ENCODE measurements around the gene C16orf90.
"Not testable (repeated sequence)": the region's sequence is repeated elsewhere in the genome, so short reads cannot be mapped to it uniquely, and the experiment has no call there.

The C16orf90 gene

GRCh38 chr16:3495176-3495575 lies at the start of gene C16orf90:
Gene C16orf90 (minus strand): TSS chr16:3495489. CDS start chr16:3495421, 68 bp downstream.
- H3K4me3 ChIP-seq (ENCODE audit: low read depth, low read length), result no peak within 1 kb of the TSS

- H3K4me3 ChIP-seq (ENCODE audit: low read depth, low read length), result no peak overlapping the region
Observed at GRCh38 chr16:3542601-3543373, 47.5 kb upstream of the C16orf90 start.

DNA sequence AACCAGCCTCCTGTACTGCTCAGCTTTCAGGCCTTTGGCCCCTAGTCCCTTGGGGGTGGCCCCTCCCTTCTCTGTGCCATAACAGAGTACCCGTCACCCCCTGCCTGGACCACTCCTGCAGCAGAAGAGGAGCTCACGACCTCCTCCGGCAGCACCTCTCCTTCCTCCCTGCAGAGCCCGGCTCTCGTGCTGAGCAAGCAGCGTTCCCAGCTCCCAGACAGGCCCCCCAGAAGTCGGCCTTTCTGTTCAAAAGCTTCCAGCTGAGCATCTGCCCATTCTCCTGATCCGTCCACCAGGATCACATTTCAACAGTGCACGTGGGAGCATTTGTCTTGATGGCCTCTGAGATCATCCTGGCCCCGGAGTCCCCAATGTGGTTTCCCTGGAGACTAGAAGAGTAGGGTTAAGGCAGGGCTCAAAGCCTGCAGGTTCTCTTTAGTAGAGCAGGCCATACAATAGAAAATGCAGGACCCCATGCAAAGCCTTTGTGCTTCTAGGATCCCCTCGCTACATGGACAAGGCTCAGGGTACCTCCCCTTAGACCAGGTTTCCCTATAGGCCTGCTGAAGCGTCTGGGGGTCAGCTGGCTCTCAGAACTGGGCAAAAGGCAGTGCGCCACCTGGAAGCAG lies 46.4 kb upstream of the C16orf90 start:
- H3K4me3 ChIP-seq (ENCODE audit: low read depth, low read length), result no peak overlapping the region

- H3K4me3 ChIP-seq (ENCODE audit: low read depth, low read length), result no peak overlapping the region
Observed at GRCh38 chr16:3538222-3538621, 42.9 kb upstream of the C16orf90 start.

DNA sequence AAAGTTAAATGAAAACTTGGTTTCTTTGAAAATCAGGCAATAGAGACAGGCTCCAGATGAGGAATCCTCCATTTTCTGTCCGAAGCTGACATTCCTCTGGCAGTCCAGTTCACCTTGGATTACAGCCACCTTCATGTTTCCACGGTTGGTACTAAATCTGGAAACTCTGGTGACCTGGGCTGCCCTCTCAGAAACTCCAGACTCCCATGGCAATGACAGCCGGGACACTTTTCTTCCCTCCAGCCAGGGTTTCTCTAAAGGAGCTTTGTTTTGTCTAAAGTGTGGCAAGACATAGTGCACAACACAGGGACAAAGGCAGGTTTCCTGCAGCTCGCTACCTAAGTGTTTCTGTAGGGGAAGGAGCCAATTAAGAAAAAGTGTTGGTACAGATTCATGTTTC lies 41.6 kb upstream of the C16orf90 start:
- no peak overlapping the region for H3K4me3 ChIP-seq (ENCODE audit: low read depth, low read length)

DNA sequence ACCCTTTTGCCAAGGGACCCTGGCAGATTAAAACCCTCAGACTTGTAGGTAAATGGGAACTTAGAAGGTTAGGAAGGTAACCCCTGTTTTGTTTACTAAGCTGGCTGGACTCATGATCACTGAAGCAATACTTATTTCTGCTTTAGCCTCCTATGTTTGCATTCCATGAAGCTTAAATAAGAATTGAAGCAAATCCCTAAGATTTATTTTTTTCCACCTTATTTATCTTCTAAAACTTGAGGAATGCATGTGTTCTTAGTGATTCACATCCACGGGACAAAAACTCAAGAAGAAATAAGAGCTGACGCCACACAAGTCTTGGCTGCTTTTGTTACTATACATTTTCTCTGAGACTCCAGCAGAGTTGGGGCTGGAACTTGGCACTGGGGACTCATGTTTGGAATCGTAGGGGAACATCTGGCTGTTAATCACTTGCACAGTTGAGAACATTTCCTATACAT lies 41.0 kb upstream of the C16orf90 start:
- H3K4me3 ChIP-seq (ENCODE audit: low read depth, low read length), result no peak overlapping the region

GRCh38 chr16:3534126-3534525 lies 38.8 kb upstream of the C16orf90 start:
- H3K4me3 ChIP-seq (ENCODE audit: low read depth, low read length), result no peak overlapping the region

DNA sequence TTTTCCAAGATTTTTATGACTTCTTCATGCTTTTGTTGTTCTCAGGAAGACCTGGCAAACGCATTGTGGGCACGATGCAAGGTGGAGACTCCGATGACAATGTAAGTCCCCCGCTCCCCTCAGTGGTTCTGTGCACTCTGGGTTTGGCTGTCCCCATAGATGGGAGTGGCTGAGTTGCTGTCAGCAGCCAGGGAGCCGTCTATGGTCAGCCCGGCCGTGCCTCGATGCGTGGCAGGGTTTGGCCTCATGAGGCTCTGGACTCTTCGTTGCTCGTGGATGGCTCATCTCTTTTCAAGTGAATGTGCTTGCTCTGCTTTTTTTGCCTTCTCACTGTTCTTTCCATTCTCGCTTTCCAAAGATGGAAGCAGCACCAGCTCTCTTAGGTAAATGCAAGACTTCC lies 37.5 kb upstream of the C16orf90 start:
- H3K4me3 ChIP-seq (ENCODE audit: low read depth, low read length), result no peak overlapping the region

DNA sequence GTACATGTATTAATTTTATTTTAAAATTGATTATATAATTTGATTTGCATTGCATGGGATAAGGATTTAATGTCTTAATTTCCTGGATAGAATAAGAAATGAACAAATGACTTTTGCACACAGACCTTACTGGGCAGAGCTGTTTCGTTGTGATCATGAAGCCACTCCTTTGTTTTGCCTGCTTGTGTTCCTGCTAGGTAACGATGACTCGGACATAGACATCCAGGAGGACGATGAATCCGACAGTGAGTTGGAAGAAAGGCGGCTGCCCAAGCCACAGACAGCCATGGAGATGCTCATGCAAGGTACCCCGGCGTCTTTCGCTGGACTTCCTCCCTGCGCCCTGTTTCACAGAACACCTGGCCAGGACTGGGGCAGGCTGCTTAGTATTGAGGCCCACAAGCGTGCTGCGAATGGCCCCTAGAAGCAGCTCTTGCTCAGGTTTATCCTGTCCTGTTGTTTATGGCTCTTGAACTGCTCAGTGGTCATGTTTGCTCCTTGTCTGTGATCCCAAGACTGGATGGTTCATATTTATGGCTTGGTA lies 35.2 kb upstream of the C16orf90 start:
- no peak overlapping the region for H3K4me3 ChIP-seq (ENCODE audit: low read depth, low read length)

DNA sequence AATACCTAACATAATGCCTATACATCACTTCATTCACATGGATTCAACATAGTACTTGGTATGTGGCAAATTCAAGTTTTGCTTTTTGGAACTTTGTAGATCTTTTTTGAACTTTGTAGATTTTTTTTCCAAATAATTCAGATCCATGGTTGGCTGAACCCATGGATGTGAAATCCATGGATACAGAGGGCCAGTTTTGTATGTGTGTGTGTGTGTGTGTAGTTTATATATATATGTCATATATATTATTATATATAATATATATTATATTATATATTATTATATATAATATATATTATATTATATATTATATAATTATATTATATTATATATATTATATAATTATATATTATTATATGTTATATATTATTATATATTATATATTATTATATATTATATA lies 33.9 kb upstream of the C16orf90 start:
- H3K4me3 ChIP-seq (ENCODE audit: low read depth, low read length), result no peak overlapping the region

GRCh38 chr16:3528406-3528805 lies 33.1 kb upstream of the C16orf90 start:
- H3K4me3 ChIP-seq (ENCODE audit: low read depth, low read length), result no peak overlapping the region

- H3K4me3 ChIP-seq (ENCODE audit: low read depth, low read length), result not testable (repeated sequence)
Observed at GRCh38 chr16:3527216-3527829, 32.0 kb upstream of the C16orf90 start.

DNA sequence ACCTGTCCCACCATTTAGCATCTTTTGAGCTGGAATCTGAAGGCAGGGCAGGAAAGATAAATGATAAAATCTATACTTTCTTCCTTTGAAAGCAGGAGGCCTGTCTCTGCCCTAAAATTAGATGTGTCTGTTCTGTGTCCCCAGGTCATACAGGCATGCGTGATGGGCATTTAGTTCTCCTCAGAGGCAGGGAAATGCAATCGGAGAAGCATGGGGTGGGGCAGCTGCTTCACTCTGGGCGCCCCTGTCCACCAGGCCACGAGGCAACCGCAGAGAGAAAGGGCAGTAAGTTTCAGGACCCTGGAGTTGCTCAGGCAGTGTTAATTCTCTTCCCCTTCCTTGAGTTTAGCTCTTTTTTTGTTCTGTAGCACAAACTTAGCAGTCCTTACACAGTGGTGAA lies 30.7 kb upstream of the C16orf90 start:
- no peak overlapping the region for H3K4me3 ChIP-seq (ENCODE audit: low read depth, low read length)

- H3K4me3 ChIP-seq (ENCODE audit: low read depth, low read length), result no peak overlapping the region
Observed at GRCh38 chr16:3523281-3523680, 28.0 kb upstream of the C16orf90 start.

DNA sequence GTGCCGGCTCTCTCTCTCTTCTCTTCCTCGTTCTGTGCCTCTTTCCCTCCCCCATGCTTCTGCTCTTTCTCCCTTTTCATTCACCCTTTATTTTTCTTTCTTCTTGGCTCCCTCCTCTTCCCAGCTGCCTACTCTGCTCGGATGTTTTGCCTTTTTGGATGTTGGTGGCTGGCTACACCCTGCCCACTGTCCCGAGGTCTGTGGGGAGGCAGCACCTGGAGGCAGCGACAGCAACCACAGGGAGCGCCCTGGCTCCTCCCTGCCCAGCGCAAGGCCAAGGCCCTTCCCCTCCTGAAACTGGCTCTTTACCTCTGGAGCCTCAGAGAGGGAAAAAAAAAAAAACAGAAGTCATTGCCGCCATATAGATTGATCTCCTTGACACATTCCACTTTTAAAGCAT lies 25.6 kb upstream of the C16orf90 start:
- H3K4me3 ChIP-seq (ENCODE audit: low read depth, low read length), result no peak overlapping the region

DNA sequence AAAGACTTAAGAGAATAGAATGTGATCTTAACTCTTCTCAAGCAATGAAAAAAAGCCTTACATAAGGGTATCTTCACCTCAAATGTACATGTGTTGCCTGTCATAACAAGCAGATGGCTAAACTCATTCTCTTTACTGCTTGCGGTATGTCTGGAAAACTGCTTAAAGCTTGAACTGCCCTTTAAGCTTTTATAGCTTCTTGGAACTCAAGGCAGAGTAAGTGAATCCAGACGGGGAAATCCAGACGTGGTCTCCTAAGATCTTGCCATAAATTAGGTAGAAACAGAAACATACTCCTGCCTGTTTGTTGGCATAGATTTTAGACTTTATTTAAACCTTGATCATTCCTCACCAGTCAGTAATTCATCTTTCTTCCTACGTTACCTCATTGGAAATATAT lies 25.1 kb upstream of the C16orf90 start:
- H3K4me3 ChIP-seq (ENCODE audit: low read depth, low read length), result no peak overlapping the region

GRCh38 chr16:3519581-3519980 lies 24.3 kb upstream of the C16orf90 start:
- no peak overlapping the region for H3K4me3 ChIP-seq (ENCODE audit: low read depth, low read length)

DNA sequence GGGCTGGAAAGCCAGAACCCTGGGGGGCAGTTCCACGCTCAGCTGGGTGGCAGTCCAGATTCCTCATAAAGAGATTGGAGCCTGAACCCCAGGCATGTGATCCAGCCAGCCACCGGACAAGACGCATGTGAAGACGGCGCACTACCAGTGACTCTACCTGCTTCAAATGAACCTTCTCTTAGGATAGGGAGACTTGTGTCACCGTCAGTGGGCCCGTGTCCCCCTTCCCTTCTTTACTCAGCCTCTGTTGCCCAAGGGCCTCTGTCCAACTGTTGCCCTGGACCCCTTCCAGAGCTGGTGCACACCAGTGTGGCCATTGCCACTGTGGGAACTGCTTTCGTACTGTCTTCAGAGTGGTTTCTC lies 23.7 kb upstream of the C16orf90 start:
- H3K4me3 ChIP-seq (ENCODE audit: low read depth, low read length), result no peak overlapping the region

DNA sequence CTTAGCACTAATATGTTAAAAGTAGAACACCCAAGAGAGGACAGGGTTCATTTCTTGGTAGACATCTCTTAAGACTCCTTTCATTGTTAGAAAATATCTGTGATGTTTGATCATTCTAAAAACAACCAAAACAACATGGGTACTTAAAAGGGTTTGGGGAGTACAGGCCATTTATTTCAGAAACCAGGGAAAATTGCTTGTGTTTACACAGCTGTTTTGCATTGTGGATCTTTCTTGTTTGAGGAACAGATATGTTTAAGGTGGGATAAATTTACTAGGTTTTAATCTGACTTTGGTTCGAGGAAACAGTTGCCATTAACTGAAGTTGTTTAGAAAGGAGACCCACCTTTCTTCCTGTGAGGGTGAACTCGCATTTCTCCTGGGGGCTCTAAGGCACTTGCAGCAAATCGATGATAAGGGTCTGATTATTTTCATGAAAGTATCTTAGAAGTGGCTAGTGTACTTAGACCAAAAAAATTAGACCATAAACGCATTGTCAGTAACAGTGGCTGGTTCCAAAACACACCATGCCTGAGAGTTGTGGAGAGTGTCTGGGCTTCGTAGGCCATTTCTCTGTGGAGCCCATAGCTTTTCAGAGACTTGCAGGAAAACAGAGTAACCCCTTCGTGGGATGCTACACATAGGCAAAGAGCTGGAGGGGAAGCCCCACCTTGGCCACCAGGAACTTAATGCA lies 23.1 kb upstream of the C16orf90 start:
- no peak overlapping the region for H3K4me3 ChIP-seq (ENCODE audit: low read depth, low read length)

GRCh38 chr16:3515897-3516296 lies 20.6 kb upstream of the C16orf90 start:
- H3K4me3 ChIP-seq (ENCODE audit: low read depth, low read length), result no peak overlapping the region

GRCh38 chr16:3514621-3515020 lies 19.3 kb upstream of the C16orf90 start:
- no peak overlapping the region for H3K4me3 ChIP-seq (ENCODE audit: low read depth, low read length)

Data from iPS-11a (cell line).